Astrocyte (in vitro differentiated cells and primary cell): ENCODE data around the gene SLC31A1. TPM values are rescaled to one million over a fixed set of nuclear protein-coding genes. Genes with fewer than 3 reads are reported as not detected.

Experiments
- DNase-seq: peaks from one replicate; pipeline ENCODE4 v3.0.0-alpha.2; 2010; ENCODE audit warnings: low read depth
- FAIRE-seq: peaks from 2 replicates; lab custom pipeline; 2011; peaks lifted over from hg19 to GRCh38; lab: Jason Lieb, UNC
- H2AFZ ChIP-seq: 2 replicates; pipeline ENCODE4 v1.6.0; 2012; ENCODE audit warnings: low read depth, low read length, inconsistent platforms
- H3K27ac ChIP-seq: 2 replicates; pipeline ENCODE4 v1.5.1; 2011; ENCODE audit warnings: low read depth, low read length, inconsistent platforms
- H3K27me3 ChIP-seq: 2 replicates; pipeline ENCODE4 v1.6.0; 2011; ENCODE audit warnings: low read length, inconsistent platforms; ENCODE audit not compliant: insufficient read depth
- H3K36me3 ChIP-seq: 2 replicates; pipeline ENCODE4 v1.5.1; 2011; ENCODE audit warnings: low read length, inconsistent platforms; ENCODE audit not compliant: insufficient read depth
- H3K4me1 ChIP-seq: 2 replicates; pipeline ENCODE4 v1.5.1; 2011; ENCODE audit warnings: low read length, inconsistent platforms; ENCODE audit not compliant: insufficient read depth
- H3K4me2 ChIP-seq: 2 replicates; pipeline ENCODE4 v1.6.0; 2012; ENCODE audit warnings: low read length, inconsistent platforms
- H3K4me3 ChIP-seq: 2 replicates; pipeline ENCODE4 v1.5.1; 2011; ENCODE audit warnings: low read depth, mild to moderate bottlenecking, low read length, inconsistent platforms; ENCODE audit not compliant: insufficient read depth
- H3K79me2 ChIP-seq: 2 replicates; pipeline ENCODE4 v1.6.0; 2012; ENCODE audit warnings: mild to moderate bottlenecking, low read length, inconsistent platforms; ENCODE audit not compliant: insufficient read depth
- H3K9ac ChIP-seq: 2 replicates; pipeline ENCODE4 v1.6.0; 2012; ENCODE audit warnings: mild to moderate bottlenecking, low read length, inconsistent platforms
- H3K9me3 ChIP-seq: 2 replicates; pipeline ENCODE4 v1.5.1; 2012; ENCODE audit warnings: low read depth, mild to moderate bottlenecking, low read length, inconsistent platforms; ENCODE audit not compliant: insufficient read depth
- H4K20me1 ChIP-seq: 2 replicates; pipeline ENCODE4 v1.6.0; 2012; ENCODE audit warnings: low read length, inconsistent platforms; ENCODE audit not compliant: insufficient read depth
- H3K27ac Mint-ChIP-seq: one replicate; pipeline ENCODE4 v1.8.0; 2021; ENCODE audit warnings: mild to moderate bottlenecking, mixed read lengths; ENCODE audit not compliant: unreplicated experiment
- H3K27me3 Mint-ChIP-seq: one replicate; pipeline ENCODE4 v1.8.0; 2021; ENCODE audit warnings: low read depth, mixed read lengths; ENCODE audit not compliant: unreplicated experiment
- H3K36me3 Mint-ChIP-seq: one replicate; pipeline ENCODE4 v1.8.0; 2021; ENCODE audit warnings: low read depth, mixed read lengths; ENCODE audit not compliant: unreplicated experiment
- H3K4me1 Mint-ChIP-seq: one replicate; pipeline ENCODE4 v1.8.0; 2021; ENCODE audit warnings: low read depth, mixed read lengths; ENCODE audit not compliant: unreplicated experiment
- H3K4me3 Mint-ChIP-seq: one replicate; pipeline ENCODE4 v1.8.0; 2021; ENCODE audit warnings: mild to moderate bottlenecking, moderate library complexity, mixed read lengths; ENCODE audit not compliant: unreplicated experiment
- H3K9me3 Mint-ChIP-seq: one replicate; pipeline ENCODE4 v1.8.0; 2021; ENCODE audit warnings: mild to moderate bottlenecking, mixed read lengths; ENCODE audit not compliant: unreplicated experiment
- CTCF ChIP-seq: IDR thresholded peaks from 2 replicates; pipeline ENCODE4 v1.5.1; 2011; ENCODE audit warnings: low read depth, mild to moderate bottlenecking, inconsistent platforms, low read length, moderate library complexity; ENCODE audit not compliant: insufficient read depth
- EZH2 ChIP-seq: IDR thresholded peaks from 2 replicates; pipeline ENCODE4 v1.6.1; 2012; ENCODE audit warnings: mild to moderate bottlenecking, low read length, inconsistent platforms; ENCODE audit not compliant: insufficient read depth
- total RNA-seq: library from RNA; stranded (reverse); gene quantifications from 2 replicates; pipeline ENCODE4 v1.2.1, GENCODE V29; 2021

SLC31A1 gene
- total RNA-seq, 1 donor from 2014 or later = 35.8 TPM

- DNase-seq (no peak), FAIRE-seq (no peak)
- Histone ChIP-seq H3K4me3 (no peak overlapping the region), H3K36me3 (peaks cover 2% of the 10 kb centered on the region), H3K4me1 (no peaks in the 10 kb centered on the region), H3K4me2 (no peak overlapping the region), H3K9ac (no peak overlapping the region), H3K79me2 (no peaks in the 10 kb centered on the region), H3K27ac (no peak overlapping the region), H4K20me1 (no peaks in the 10 kb centered on the region), H2AFZ (no peak overlapping the region), H3K9me3 (no peaks in the 10 kb centered on the region), H3K27me3 (peaks cover 9% of the 10 kb centered on the region)
- Mint-ChIP-seq H3K27me3 (peaks cover 7% of the 10 kb centered on the region), H3K4me1 (peaks cover 10% of the 10 kb centered on the region), H3K36me3 (no peaks in the 10 kb centered on the region), H3K4me3 (no peak overlapping the region), H3K27ac (no peak overlapping the region), H3K9me3 (no peaks in the 10 kb centered on the region)
- TF ChIP-seq CTCF (no peak), EZH2 (no peak)
Observed at GRCh38 chr9:113298311-113298710, 77.0 kb downstream of the SLC31A1 start.

- TF ChIP-seq EZH2 (no peak), CTCF (no peak)
- H3K4me3 ChIP-seq = no peak overlapping the region
- no peaks in the 10 kb centered on the region for H3K9me3 Mint-ChIP-seq
- no peaks in the 10 kb centered on the region for H3K4me1 ChIP-seq
- no peak overlapping the region for H3K4me3 Mint-ChIP-seq
- H3K36me3 Mint-ChIP-seq = no peaks in the 10 kb centered on the region
- H3K4me2 ChIP-seq = no peak overlapping the region
- H2AFZ ChIP-seq = no peak overlapping the region
- no peak overlapping the region for H3K27ac ChIP-seq
- H3K9ac ChIP-seq = no peak overlapping the region
- H3K27ac Mint-ChIP-seq = no peak overlapping the region
- H3K27me3 ChIP-seq = peaks cover 9% of the 10 kb centered on the region
- DNase-seq (no peak), FAIRE-seq (no peak)
- H3K79me2 ChIP-seq = no peaks in the 10 kb centered on the region
- H4K20me1 ChIP-seq = no peaks in the 10 kb centered on the region
- peaks cover 10% of the 10 kb centered on the region for H3K4me1 Mint-ChIP-seq
- H3K36me3 ChIP-seq = no peaks in the 10 kb centered on the region
- H3K27me3 Mint-ChIP-seq = peaks cover 7% of the 10 kb centered on the region
- no peaks in the 10 kb centered on the region for H3K9me3 ChIP-seq
Observed at GRCh38 chr9:113298924-113299770, 77.8 kb downstream of the SLC31A1 start.

GRCh38 chr9:113299800-113300292 is 78.5 kb downstream of the SLC31A1 start:
- H3K27me3 Mint-ChIP-seq = peaks cover 7% of the 10 kb centered on the region
- H3K27ac ChIP-seq = no peak overlapping the region
- no peak overlapping the region for H3K4me2 ChIP-seq
- no peaks in the 10 kb centered on the region for H3K9me3 ChIP-seq
- no peak overlapping the region for H3K4me3 Mint-ChIP-seq
- no peaks in the 10 kb centered on the region for H4K20me1 ChIP-seq
- H3K4me1 Mint-ChIP-seq = peaks cover 10% of the 10 kb centered on the region
- no peak overlapping the region for H3K4me3 ChIP-seq
- H3K79me2 ChIP-seq = no peaks in the 10 kb centered on the region
- peaks cover 9% of the 10 kb centered on the region for H3K27me3 ChIP-seq
- H3K36me3 Mint-ChIP-seq = no peaks in the 10 kb centered on the region
- no peak overlapping the region for H3K9ac ChIP-seq
- DNase-seq = no peak
- no peak for FAIRE-seq
- TF ChIP-seq EZH2 (no peak), CTCF (no peak)
- H3K36me3 ChIP-seq = no peaks in the 10 kb centered on the region
- H2AFZ ChIP-seq = no peak overlapping the region
- no peak overlapping the region for H3K27ac Mint-ChIP-seq
- H3K9me3 Mint-ChIP-seq = no peaks in the 10 kb centered on the region
- no peaks in the 10 kb centered on the region for H3K4me1 ChIP-seq
